HepG2 (cell line): ENCODE measurements around the gene DLL4. TPM values are rescaled to one million over a fixed set of nuclear protein-coding genes. Genes with fewer than 3 reads are reported as not detected.

ENCODE experiments used
- CBX1 ChIP-seq: IDR thresholded peaks from one replicate; pipeline ENCODE4 v1.6.1; 2016; ENCODE audit warnings: antibody characterized with exemption, low read depth
- CEBPB ChIP-seq: IDR thresholded peaks from 2 replicates; pipeline ENCODE4 v1.6.1; 2011; ENCODE audit warnings: low read depth, low read length, improper control_type of control experiment, borderline replicate concordance
- EZH2 ChIP-seq: conservative IDR thresholded peaks from 2 replicates; pipeline ENCODE4 v1.6.1; 2012; ENCODE audit warnings: mild to moderate bottlenecking, low read depth, low read length, moderate library complexity
- HIC2 ChIP-seq: sonication (generic); formaldehyde crosslinking; IDR thresholded peaks from 2 replicates; pipeline ENCODE4 v1.9.0; 2022; ENCODE audit warnings: low read depth, missing genetic modification reagents
- MATR3 ChIP-seq: sonication (generic); formaldehyde crosslinking; IDR thresholded peaks from 2 replicates; pipeline ENCODE4 v1.4.0; 2020; ENCODE audit warnings: missing genetic modification reagents
- MLXIP ChIP-seq: sonication (generic); formaldehyde crosslinking; IDR thresholded peaks from 2 replicates; pipeline ENCODE4 v1.9.0; 2021; ENCODE audit warnings: missing genetic modification reagents, borderline replicate concordance
- NFE2L1 ChIP-seq: sonication (generic); formaldehyde crosslinking; IDR thresholded peaks from 2 replicates; pipeline ENCODE4 v1.4.0; 2020; ENCODE audit warnings: missing genetic modification reagents, mild to moderate bottlenecking, borderline replicate concordance
- NR0B2 ChIP-seq: sonication (generic); formaldehyde crosslinking; IDR thresholded peaks from 2 replicates; pipeline ENCODE4 v1.4.0; 2020; ENCODE audit warnings: mild to moderate bottlenecking, missing genetic modification reagents
- PBX3 ChIP-seq: sonication (generic); formaldehyde crosslinking; IDR thresholded peaks from 2 replicates; pipeline ENCODE4 v1.8.1; 2023; ENCODE audit warnings: missing genetic modification reagents, inconsistent platforms, borderline replicate concordance
- SKIL ChIP-seq: sonication (generic); formaldehyde crosslinking; IDR thresholded peaks from 2 replicates; pipeline ENCODE4 v1.8.0; 2022; ENCODE audit warnings: missing genetic modification reagents, mild to moderate bottlenecking, moderate library complexity, borderline replicate concordance
- SMARCC2 ChIP-seq: fragments of 450-650 bp; IDR thresholded peaks from 2 replicates; pipeline ENCODE4 v1.6.1; 2017; ENCODE audit warnings: antibody characterized with exemption, mild to moderate bottlenecking
- SP4 ChIP-seq: sonication (generic); formaldehyde crosslinking; IDR thresholded peaks from 2 replicates; pipeline ENCODE4 v1.8.1; 2023; ENCODE audit warnings: mild to moderate bottlenecking, missing genetic modification reagents
- YY1 ChIP-seq: IDR thresholded peaks from 2 replicates; pipeline ENCODE4 v1.6.1; 2011; ENCODE audit warnings: low read length, low read depth, moderate library complexity, mild to moderate bottlenecking; ENCODE audit not compliant: insufficient read depth, insufficient replicate concordance
- ZBTB14 ChIP-seq: sonication (generic); formaldehyde crosslinking; IDR thresholded peaks from 2 replicates; pipeline ENCODE4 v1.4.0; 2020; ENCODE audit warnings: missing genetic modification reagents
- ZFP90 ChIP-seq: sonication (generic); formaldehyde crosslinking; IDR thresholded peaks from 2 replicates; pipeline ENCODE4 v1.8.0; 2022; ENCODE audit warnings: missing genetic modification reagents, mild to moderate bottlenecking, inconsistent platforms, borderline replicate concordance
- ZNF263 ChIP-seq: sonication (generic); formaldehyde crosslinking; IDR thresholded peaks from 2 replicates; pipeline ENCODE4 v1.4.0; 2020; ENCODE audit warnings: missing genetic modification reagents
- ZNF556 ChIP-seq: sonication (generic); formaldehyde crosslinking; IDR thresholded peaks from 2 replicates; pipeline ENCODE4 v1.4.0; 2020; ENCODE audit warnings: mild to moderate bottlenecking, missing genetic modification reagents, borderline replicate concordance
- ZSCAN30 ChIP-seq: sonication (generic); formaldehyde crosslinking; IDR thresholded peaks from 2 replicates; pipeline ENCODE4 v1.5.0; 2020; ENCODE audit warnings: mild to moderate bottlenecking, missing genetic modification reagents
- polyA plus RNA-seq, 8 experiments: library from polyadenylated mRNA; depleted of rRNA in 3 of 8; stranded (reverse) in 7 of 8; unstranded in 1 of 8; fragments of >200 nt; fragmentation: Illumina TruSeq in 4 of 8; extraction: Trizol in 4 of 8; gene quantifications; 2 replicates each; pipeline versions ENCODE4 v1.2.1 to v1.2.3, GENCODE V29; 2011 to 2016; ENCODE audit warnings: low read depth in 4 of 8, missing spikeins in 1 of 8, mixed read lengths in 1 of 8; ENCODE audit not compliant: insufficient read depth in 1 of 8
- total RNA-seq, 5 experiments: library from RNA; depleted of rRNA; stranded (reverse); fragments of >200 nt; fragmentation: Illumina TruSeq; extraction: Trizol; gene quantifications; 2 replicates each; pipeline ENCODE4 v1.2.3, GENCODE V29; 2016; ENCODE audit warnings: low read depth in 1 of 5

Gene DLL4
- total and polyA plus RNA-seq, 2 of the 13 experiments (the other 11 are each of a cell fraction or from before 2014, with no cell fraction given): 0.20 to 0.25 TPM

- TF ChIP-seq SKIL (CRISPR knock-in tag) (no peak), NR0B2 (peak; percentile 20; the same call in 1 of the 2 replicates), MATR3 (CRISPR knock-in tag) (no peak), CEBPB (no peak), ZBTB14 (CRISPR knock-in tag) (no peak), NFE2L1 (CRISPR knock-in tag) (no peak; the same call in 1 of the 2 replicates), HIC2 (CRISPR knock-in tag) (no peak), SMARCC2 (no peak), ZSCAN30 (no peak), ZNF263 (no peak), MLXIP (CRISPR knock-in tag) (no peak), ZFP90 (CRISPR knock-in tag) (no peak), CBX1 (no peak), ZNF556 (CRISPR knock-in tag) (no peak), YY1 (no peak), SP4 (CRISPR knock-in tag) (0 out of 2 replicates have a peak, but pooled peaks have one; percentile 50), PBX3 (CRISPR knock-in tag) (no peak), EZH2 (no peak)
Observed at GRCh38 chr15:40928821-40929659, at the start of gene DLL4 (continued).
